ENCODE measurements around the gene HK3.

GRCh38 chr5:176934309-176934930, 35.3 kb upstream of the HK3 start:
- TF ChIP-seq POLR2AphosphoS5 (IDR thresholded peaks at IDR 0.05), result no peak
- no peak for TF ChIP-seq CTCF (IDR thresholded peaks at IDR 0.05)
- no peak for TF ChIP-seq POLR2A (IDR thresholded peaks at IDR 0.05)
- no peak for TF ChIP-seq EP300 (IDR thresholded peaks at IDR 0.05; ENCODE audit: low read depth)

Data from transverse colon (tissue), 4 donors.